Heart left ventricle (tissue), 13 donors: Measurements from ENCODE around the gene BBS1.

Experiments
- POLR2A ChIP-seq, 2 donors: fragments of 450-650 bp; IDR thresholded peaks; one replicate each; pipeline ENCODE4 v1.6.1; 2017; ENCODE audit warnings: antibody characterized with exemption in 2 of 2, mild to moderate bottlenecking in 2 of 2, moderate library complexity in 2 of 2
- TF ChIP-seq, protein P1 (sequence below), 12 donors: fragments of 200-600 bp; sonication (generic) in 4 of 12; IDR thresholded peaks; one replicate each; pipeline versions ENCODE4 v1.5.0 to v1.8.0; 2018 to 2022; ENCODE audit warnings: antibody characterized with exemption in 12 of 12, mild to moderate bottlenecking in 5 of 12
- donor health status: ischemic (EF 13 %, LVEDD 7.1; RV severe dilation, severe dysfunction).
- donor health status: DM: no; HTN: yes; CAD: no.
- donor health status: DM: no; HTN: no; CAD: no.
- donor health status: ischemic (EF 25% LVEDD 6.9; RV normal size, moderate dysfunction).
- donor health status: ischemic (EF 25% LVEDD 5.7; RV mildly dilated, moderate dysfunction).
- donor health status: ischemic (EF 35%, LVEDD 5.7; RV mildly dilated, moderate dysfunction).
- donor health status: nonischemic (EF 11% LVEDD 7.7; RV severe dilation, severe dysfunction).
- donor health status: DM: yes; HTN: yes; CAD: no.
- donor health status: PGD.
- donor health status: ischemic (EF 29% LVEDD 5.4; RV normal size, mild dysfunction).
- donor health status: nonischemic (EF 23%, LVEDD 6.1; RV moderate dilation, normal function).

DNA sequence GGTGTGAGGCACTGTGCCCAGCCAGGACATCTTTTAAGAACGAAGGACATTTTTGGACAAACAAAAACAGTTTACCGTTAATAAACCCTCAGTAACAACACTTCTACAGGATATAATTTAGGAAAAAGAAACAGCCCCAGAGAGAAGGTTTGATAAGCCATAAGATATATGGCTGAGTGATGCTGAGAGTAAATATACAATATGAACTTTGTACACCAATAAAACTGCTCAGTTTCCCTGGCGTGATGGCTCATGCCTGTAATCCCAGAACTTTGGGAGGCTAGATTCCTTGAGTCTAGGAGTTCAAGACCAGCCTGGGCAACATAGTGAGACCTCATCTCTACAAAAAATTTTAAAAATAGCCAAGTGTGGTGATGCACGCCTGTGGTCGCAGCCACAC is 11.9 kb upstream of the BBS1 start:
- TF ChIP-seq, protein P1, sequence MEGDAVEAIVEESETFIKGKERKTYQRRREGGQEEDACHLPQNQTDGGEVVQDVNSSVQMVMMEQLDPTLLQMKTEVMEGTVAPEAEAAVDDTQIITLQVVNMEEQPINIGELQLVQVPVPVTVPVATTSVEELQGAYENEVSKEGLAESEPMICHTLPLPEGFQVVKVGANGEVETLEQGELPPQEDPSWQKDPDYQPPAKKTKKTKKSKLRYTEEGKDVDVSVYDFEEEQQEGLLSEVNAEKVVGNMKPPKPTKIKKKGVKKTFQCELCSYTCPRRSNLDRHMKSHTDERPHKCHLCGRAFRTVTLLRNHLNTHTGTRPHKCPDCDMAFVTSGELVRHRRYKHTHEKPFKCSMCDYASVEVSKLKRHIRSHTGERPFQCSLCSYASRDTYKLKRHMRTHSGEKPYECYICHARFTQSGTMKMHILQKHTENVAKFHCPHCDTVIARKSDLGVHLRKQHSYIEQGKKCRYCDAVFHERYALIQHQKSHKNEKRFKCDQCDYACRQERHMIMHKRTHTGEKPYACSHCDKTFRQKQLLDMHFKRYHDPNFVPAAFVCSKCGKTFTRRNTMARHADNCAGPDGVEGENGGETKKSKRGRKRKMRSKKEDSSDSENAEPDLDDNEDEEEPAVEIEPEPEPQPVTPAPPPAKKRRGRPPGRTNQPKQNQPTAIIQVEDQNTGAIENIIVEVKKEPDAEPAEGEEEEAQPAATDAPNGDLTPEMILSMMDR (IDR thresholded peaks at IDR 0.05): no peak
- no peak for TF ChIP-seq POLR2A (IDR thresholded peaks at IDR 0.05)
